ENCODE results near the gene GDF2. TPM values are rescaled to one million over a fixed set of nuclear protein-coding genes. Genes with fewer than 3 reads are reported as not detected.
A peak's percentile ranks its signal among the peaks of the same experiment; 100 is the strongest.

GDF2 gene
- total and polyA plus RNA-seq, 2 of the 4 experiments (the other 2 are of a cell fraction) = under 0.01 TPM; not detected in 1

GRCh38 chr10:47339759-47340607, 17.7 kb downstream of the GDF2 start:
- no peak overlapping the region for H3K23ac ChIP-seq (ENCODE audit: low read depth, low read length)
- no peaks in the 10 kb centered on the region for H3K9me3 ChIP-seq (ENCODE audit: control insufficient read depth, insufficient read depth, low read length)
- no peak overlapping the region for H3K56ac ChIP-seq (ENCODE audit: extremely low read depth, insufficient read depth, low read length)
- no peak overlapping the region for H2BK15ac ChIP-seq (ENCODE audit: low read depth, low read length)
- H3K79me1 ChIP-seq (ENCODE audit: low read depth in 1 of 2, low read length in 2 of 2) = no peaks in the 10 kb centered on the region
- WGBS, 2 experiments (ENCODE audit: extremely low coverage in 2 of 2, insufficient read length in 1 of 2) = 80% methylated on average over 8 of the region's 15 CpGs; no CpG with 5 or more reads in 1 of the 2 experiments
- H2AFZ ChIP-seq (replicated peaks; ENCODE audit: low read length, poor library complexity) = peak overlapping the region; percentile 46
- no peak overlapping the region for H3K9ac ChIP-seq (ENCODE audit: low read depth, low read length)
- H2AK5ac ChIP-seq (ENCODE audit: low read depth, low read length) = no peak overlapping the region
- H2BK120ac ChIP-seq (ENCODE audit: low read depth, low read length) = no peak overlapping the region
- H3K27ac ChIP-seq (ENCODE audit: insufficient read depth, low read length) = no peak overlapping the region
- no peak overlapping the region for H2BK5ac ChIP-seq (ENCODE audit: low read depth, low read length, poor library complexity, severe bottlenecking)
- H3K4ac ChIP-seq (ENCODE audit: low read depth, low read length) = no peak overlapping the region
- in situ Hi-C loops (cut with MboI; ENCODE audit: low sequenced_read_pairs) = no loop called here
- no peak overlapping the region for H2BK20ac ChIP-seq (ENCODE audit: low read depth, low read length)
- TF ChIP-seq RCOR1 (IDR thresholded peaks at IDR 0.05; ENCODE audit: insufficient replicate concordance, low read length) = no peak
- TF ChIP-seq BHLHE40 (IDR thresholded peaks at IDR 0.05; ENCODE audit: low read depth, low read length) = no peak
- no peak for TF ChIP-seq CTCF (conservative IDR thresholded peaks at IDR 0.05; ENCODE audit: low read depth, low read length)
- no peak for TF ChIP-seq SMC3 (IDR thresholded peaks at IDR 0.05; ENCODE audit: low read depth, low read length)
- no peak for TF ChIP-seq RFX5 (IDR thresholded peaks at IDR 0.05; ENCODE audit: low read depth, low read length)
- TF ChIP-seq ELK1 (IDR thresholded peaks at IDR 0.05; ENCODE audit: borderline replicate concordance, low read depth, low read length) = no peak
- TF ChIP-seq MXI1 (IDR thresholded peaks at IDR 0.05; ENCODE audit: borderline replicate concordance, low read depth, low read length) = no peak
- no peak for TF ChIP-seq MAFK (IDR thresholded peaks at IDR 0.05; ENCODE audit: low read depth, low read length)
- H3K4me2 ChIP-seq (ENCODE audit: low read depth, low read length) = no peak overlapping the region
- dilution Hi-C loops (cut with HindIII; ENCODE audit: low sequenced_read_pairs, unreplicated experiment) = no loop called here
- DNase-seq (no peak), ATAC-seq (ENCODE audit: low read depth) (no peak)
- ChIA-PET POLR2A (ENCODE audit: unreplicated experiment) (no interaction called here), CTCF (interaction anchor here (1.0 kb wide), 2 partner anchors 25 to 292 kb away, joined by 3 to 4 read pairs; no protein-coding TSS in a partner anchor)
- peaks cover 1% of the 10 kb centered on the region; the same call in 1 of the 2 replicates for H3K4me1 ChIP-seq (ENCODE audit: control insufficient read depth, insufficient read depth, low read length)
- H3K27me3 ChIP-seq (ENCODE audit: control insufficient read depth, insufficient read depth, low read length) = peaks cover 13% of the 10 kb centered on the region
- no peaks in the 10 kb centered on the region for H3K36me3 ChIP-seq (ENCODE audit: control insufficient read depth, insufficient read depth, low read length)
- intact Hi-C loops (cut with micrococcal nuclease) = no loop called here
- H3K4me3 ChIP-seq (ENCODE audit: insufficient read depth, low read depth, low read length) = no peak overlapping the region
- H3K14ac ChIP-seq (replicated peaks; ENCODE audit: low read depth, low read length) = no peak overlapping the region
- H2AK9ac ChIP-seq (replicated peaks; ENCODE audit: low read depth, low read length, poor library complexity) = peak overlapping the region; percentile 82
- H4K8ac ChIP-seq (ENCODE audit: low read depth in 2 of 2, low read length in 2 of 2) = no peak overlapping the region
- BruUV-seq (replicated peaks) = no TSS peak
- H4K91ac ChIP-seq (ENCODE audit: insufficient read depth, low read depth, low read length) = no peak overlapping the region
- no peaks in the 10 kb centered on the region for H3K9me1 ChIP-seq (ENCODE audit: insufficient read depth, low read length)
- H4K5ac ChIP-seq (ENCODE audit: low read depth, low read length) = no peak overlapping the region
- no peaks in the 10 kb centered on the region for H4K20me1 ChIP-seq (ENCODE audit: insufficient read depth, low read length)
- no peak overlapping the region for H3K18ac ChIP-seq (ENCODE audit: low read depth, low read length)
